NCI-H1105 (cell line): ENCODE results near the gene LRRTM4.
"Not testable (repeated sequence)": the region's sequence is repeated elsewhere in the genome, so short reads cannot be mapped to it uniquely, and the experiment has no call there.

Experiments
- DNase-seq: peaks from one replicate; lab custom pipeline; 2025; lab: John Stamatoyannopoulos, UW

Gene LRRTM4

DNA sequence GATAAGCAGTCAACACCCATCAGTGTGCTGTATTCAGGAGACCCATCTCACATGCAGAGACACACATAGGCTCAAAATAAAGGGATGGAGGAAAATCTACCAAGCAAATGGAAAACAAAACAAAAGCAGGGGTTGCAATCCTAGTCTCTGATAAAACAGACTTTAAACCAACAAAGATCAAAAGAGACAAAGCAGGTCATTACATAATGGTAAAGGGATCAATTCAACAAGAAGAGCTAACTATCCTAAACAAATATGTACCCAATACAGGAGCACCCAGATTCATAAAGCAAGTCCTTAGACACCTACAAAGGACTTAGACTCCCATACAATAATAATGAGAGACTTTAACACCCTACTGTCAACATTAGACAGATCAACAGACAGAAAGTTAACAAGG lies 358.2 kb downstream of the LRRTM4 start:
- not testable (repeated sequence) for DNase-seq

DNA sequence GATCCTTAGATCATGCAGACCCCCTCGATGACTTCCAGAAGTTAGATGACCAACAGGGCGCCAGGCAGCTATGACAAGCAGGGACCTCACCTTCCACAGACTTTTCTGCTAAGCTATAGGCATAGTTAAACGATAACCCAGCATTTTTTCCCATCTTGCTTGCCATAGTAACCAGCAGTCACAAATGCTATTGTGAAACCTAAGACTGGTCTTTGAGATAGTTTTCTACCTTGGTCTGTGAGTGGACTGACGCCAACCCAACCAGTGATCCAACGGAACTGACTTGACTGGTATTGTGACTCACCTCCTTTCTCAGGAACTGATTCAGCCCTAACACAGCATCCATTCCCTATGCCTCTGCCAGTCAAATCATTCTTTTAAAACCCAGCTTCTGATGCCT lies 361.2 kb downstream of the LRRTM4 start:
- DNase-seq = no peak

DNA sequence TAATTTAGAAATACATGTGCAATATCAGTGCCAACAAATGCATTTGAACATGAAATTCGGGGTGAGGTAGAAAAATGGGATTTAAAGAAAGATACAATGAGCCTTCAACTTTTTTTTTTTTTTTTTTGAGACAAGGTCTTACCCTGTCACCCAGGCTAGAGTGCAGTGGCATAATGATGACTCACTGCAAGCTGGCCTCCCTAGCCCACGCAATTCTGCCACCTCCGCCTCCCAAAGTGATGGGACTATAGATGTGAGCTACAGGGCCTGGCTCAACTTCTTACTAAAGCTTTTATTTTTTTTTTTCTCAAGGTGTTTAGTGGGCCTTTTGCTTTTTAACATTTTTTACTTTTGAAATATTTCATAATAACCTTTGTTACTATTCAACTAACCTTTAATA lies 365.6 kb downstream of the LRRTM4 start:
- DNase-seq = no peak

DNA sequence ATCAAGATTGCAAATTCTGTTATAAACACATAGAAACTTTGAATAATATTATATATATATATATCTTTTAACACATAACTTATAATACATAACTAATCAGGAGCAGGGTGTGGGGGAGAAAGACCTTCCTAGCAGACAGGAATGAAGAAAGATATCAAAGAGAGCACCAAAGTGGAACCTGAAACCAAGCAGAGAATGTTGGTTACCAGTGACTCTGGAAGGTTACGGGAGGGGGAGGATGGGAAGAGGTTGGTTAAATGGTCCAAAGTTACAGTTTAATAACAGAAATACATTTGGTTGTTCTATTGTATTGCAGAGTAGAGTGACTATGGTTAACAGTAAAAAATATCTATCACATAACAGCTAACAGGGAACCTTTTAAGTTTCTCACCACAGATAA lies 366.7 kb downstream of the LRRTM4 start:
- DNase-seq = no peak

DNA sequence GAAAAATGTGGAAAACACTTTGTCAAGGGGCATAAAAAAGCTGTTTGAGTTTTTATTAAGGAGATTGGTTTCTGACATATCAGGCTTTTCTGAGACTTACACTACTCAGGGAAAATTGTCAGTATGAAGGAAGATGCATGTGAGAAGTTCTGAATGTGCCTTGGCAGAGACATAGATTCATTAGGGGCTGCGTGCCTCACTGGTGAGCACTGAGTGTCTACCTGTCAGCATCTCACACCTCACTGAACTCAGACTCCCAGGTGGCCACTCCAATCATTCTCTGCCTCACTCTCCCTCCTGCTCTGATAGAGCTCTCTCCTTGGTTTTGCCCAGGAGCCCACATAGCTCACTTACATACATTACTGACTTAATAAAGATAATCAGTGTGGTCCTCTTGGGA lies 372.6 kb downstream of the LRRTM4 start:
- DNase-seq = no peak

DNA sequence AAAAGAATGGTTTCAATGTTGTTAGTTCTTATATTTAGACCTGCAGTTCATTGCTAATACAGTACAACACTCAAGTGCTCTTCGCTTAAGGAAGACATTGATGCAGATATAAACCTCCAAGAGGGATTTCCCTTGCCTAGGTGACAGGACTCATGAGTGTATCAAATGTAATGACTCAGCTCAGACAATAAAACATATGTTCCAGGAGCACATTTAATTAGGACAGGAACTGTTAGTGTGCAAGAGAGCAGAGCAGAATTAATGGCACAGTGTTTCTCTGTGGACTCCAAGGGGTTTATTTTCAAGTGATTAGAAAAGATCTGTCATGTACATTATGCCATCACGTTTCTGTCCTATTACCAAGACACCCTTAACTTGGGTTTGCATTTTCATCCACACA lies 375.0 kb downstream of the LRRTM4 start:
- no peak for DNase-seq

DNA sequence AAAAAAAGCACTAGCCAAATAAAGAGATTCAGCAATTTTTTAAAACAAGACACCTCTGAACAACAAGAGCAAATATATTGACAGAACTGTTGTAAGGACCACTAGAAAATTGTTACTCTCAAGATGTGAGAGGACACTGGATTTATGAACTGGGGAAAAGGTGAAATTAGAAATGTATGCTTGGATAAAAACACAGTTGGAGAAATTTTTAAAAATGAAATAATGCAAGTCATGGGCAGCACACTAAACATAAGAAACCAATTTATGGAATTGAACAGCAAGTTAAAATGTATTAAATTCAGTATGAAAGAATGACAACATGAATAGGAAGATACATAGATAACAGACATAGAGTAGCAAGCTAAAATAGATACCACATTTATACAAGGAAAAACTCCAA lies 377.4 kb downstream of the LRRTM4 start:
- no peak for DNase-seq

DNA sequence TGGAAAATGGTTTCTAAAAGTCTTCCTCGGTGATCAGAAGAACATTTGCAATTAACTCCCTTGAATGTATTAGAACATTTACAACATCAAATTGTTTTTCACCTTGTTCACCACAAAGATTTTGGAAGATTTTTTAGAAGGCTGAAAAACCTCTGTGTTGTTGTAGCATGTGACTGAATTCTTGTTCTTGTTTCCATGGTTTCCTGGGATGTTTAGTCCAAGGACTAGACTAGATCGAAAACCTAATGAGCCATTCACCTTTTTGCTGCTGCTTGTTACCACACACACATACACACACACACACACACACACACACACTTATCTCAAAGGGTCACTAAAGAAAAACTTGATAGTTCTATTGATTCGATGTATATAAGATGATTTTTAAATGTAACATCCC lies 380.0 kb downstream of the LRRTM4 start:
- DNase-seq = no peak

DNA sequence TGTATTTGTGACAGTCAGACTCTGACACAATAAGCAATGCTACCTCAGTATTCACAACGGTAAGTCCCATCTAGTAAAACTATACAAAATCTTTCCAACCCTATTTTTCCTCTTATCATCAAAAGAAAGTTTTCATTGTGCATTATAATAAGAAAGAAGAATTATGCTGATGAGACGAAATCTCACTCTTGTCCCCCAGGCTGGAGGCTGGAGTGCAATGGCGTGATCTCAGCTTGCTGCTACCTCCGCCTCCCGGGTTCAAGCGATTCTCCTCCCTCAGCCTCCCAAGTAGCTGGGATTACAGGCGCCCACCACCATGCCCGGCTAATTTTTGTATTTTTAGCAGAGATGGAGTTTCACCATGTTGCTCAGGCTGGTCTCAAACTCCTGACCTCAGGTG lies 393.7 kb downstream of the LRRTM4 start:
- not testable (repeated sequence) for DNase-seq

DNA sequence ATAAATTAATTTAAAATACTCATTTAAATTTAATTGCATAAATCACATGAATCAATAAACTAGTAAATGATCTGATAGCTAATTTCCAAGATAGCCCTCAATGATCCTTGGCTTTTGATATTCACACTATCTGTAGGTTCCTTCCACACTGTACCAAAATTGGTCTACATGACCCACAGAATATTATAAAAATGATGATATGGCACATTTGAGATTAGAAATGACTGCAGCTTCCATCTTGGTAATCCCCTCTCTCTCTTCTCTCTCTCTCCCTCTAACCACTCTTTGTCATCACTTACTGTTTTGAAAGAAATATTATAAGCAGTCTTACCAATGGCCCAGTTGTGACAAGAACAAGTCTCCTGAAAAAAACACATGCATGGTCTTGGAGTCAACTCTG lies 394.8 kb downstream of the LRRTM4 start:
- DNase-seq = no peak

DNA sequence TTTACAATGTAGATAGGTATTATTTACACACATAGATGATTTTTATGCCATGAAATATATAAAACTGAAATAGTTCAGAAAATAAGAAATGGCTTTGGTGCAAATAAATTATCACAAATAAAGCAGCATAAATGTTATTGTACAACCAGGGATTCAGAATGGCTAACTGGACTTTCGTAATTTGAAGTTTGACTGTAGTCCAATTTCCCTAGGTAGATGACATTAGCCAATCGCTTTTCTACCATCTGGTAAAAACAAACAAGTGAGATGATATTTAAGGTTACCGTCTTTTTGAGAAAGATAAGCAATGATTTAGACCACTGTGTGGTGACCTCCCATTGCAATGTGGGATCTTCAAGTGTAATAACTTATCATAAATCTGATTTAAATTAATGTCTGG lies 400.7 kb downstream of the LRRTM4 start:
- no peak for DNase-seq

DNA sequence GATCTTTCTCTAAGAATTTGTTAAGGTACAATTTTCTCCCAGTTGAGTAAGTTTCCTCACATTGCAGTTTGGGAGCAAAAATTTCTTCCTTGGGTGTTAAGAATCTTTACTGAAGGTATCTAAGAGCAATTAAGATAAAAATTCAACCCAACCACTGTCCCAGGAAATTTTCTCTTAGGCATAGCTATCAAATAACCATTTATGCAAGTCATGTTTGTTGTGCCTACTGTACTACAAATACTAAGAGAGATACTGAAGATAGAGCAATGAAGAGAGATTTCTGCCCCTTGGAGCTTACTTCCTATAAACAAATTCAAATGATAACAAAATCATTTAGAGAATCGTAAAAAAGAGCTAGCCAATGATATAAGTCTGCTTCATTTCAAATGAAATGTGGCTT lies 402.8 kb downstream of the LRRTM4 start:
- DNase-seq = no peak

DNA sequence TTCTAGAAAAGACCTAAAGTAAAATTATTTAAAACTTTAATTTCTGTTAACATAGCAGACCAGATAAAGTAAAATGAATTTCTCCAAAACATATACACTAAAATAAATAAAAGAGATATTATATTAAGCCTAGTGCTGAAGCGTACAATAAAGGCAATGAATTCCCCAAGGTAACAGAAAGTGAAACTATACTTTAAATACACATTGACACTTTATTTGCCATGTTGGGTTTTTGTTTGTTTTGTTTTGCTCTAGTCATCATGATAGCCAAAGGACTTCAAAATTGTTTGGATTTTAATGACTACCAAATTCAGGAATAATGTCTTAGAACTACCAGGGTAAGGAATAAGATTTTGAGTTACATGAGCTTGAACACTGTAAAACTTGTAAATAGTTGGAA lies 413.3 kb downstream of the LRRTM4 start:
- no peak for DNase-seq

DNA sequence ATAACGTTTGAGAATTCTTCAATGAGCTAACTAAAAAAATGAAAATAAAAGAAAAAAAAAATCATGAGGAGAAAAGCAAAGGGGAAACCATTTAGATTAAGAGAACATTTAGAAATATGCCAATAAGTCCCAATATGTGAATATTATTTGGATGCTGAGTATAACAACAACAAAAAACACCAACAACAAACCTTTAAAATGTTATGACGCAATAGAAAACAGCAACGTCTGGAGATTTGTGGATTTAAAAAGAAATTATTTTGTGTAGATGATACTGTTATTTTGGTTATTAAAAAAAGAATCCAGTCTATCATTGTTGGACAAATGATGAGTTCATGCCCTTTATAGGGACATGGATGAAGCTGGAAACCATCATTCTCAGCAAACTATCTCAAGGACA lies 417.2 kb downstream of the LRRTM4 start:
- no peak for DNase-seq

DNA sequence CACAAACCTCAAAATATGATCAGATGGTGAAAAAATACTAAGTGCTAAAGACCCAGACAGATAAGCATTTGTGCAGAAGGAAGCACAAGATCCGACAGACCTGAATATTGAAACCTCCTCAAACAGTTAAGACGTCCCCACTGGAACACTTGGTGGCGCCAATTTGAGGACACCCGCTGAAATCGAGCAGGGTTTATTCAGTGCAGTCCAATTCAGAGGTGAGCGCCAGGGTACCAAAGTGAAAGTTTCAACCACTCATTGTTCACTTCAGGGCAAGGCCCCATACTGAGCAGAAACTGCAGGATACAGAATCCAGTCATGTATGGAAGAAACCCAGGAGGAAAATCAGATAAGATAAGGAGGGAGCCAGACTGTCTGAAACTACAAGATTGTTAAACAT lies 417.6 kb downstream of the LRRTM4 start:
- no peak for DNase-seq

DNA sequence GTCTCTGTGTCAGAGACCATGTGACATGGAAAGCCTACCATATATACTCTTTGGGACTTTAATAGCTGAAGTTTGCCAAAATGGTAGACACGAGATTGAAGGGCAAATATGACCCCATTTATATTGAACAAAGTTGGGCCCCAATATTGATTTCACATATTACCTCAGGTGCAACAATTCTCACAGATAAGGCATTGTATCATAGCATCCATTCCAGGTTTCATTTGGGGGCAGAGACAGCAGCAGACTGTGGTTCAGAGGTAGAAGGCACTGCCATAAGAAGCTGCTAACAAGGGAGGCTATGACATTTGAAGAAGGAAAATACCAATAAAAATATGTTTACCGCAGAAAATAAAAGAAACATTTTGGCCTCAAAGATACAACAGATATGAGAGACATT lies 419.2 kb downstream of the LRRTM4 start:
- no peak for DNase-seq

DNA sequence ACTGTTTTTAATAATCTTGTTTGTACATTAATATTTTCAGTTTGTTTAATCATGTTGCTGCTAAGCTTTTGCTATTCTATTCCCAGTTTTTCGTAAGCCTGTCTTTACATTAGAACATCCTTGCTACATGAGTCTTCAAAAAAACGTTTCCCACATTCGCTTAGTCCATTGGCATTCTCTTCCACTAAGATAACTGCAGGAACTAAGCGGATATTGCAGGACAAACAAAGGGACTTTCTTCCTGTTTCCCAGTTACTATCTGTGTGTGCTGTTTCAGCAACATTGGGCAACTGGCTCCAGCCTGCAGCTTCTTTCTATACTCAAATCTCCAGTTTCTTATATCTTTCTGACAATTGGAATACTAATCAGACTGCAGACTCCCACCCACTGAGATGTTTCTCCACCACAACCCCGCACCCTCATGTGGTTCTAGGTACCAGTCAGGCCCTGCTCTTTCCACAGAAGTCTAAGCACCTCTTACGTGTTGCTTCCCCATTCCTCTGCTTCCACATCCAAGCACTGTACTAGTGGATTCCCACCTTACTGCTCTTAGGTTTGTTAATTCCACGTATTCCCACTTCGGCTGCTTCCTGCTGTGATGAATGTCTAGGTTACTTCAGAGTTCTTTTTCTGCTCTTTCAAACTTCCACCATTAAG lies 420.3 kb downstream of the LRRTM4 start:
- no peak for DNase-seq

DNA sequence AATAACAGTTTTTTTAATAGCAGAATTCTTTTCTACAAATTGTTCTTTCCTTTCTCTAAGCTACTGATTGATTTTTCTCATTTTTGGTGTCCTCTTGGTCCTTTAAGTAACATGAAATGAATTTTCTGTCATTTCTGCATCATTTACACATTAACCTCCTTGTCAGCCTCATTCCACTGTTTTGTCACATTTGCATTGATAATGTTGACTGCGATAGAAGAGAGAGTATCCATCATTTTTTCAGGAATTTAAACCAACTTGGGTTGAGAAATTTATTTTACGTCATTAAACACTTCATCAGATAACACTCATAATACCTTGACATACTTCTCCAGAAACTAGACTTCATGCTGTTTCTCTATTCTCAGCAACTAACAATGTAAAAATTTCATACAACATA lies 422.2 kb downstream of the LRRTM4 start:
- no peak for DNase-seq

DNA sequence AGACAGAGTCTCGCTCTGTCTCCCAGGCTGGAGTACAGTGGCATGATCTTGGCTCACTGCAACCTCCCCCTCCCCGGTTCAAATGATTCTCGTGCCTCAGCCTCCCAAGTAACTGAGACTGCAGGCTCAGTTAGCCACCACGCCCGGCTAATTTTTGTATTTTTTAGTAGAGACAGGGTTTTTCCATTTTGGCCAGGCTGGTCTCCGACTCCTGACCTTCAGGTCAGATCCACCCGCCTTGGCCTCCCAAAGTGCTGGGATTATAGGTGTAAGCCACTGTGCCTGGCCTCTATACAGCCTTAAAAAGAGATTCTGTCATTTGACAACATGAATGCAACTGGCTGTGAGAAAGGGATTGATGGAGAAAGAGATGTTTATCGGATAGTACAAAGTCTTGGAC lies 426.7 kb downstream of the LRRTM4 start:
- DNase-seq = not testable (repeated sequence)

DNA sequence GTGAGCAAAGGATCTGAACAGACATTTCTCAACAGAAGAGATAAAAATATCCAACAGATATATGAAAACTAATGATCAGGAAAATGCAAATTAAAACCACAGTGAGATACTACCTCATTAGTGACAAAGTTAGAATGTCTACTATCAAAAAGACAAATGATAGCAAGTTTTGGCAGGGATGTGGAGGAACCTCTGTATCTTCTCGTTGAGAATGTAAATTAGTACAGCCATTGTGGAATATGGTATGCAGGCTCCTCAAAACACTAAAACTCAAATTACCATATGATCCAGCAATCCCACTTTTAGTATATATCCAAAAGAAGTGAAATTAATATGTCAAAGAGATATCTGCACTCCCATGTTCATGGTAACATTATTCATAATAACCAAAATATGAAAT lies 427.1 kb downstream of the LRRTM4 start:
- DNase-seq = no peak

DNA sequence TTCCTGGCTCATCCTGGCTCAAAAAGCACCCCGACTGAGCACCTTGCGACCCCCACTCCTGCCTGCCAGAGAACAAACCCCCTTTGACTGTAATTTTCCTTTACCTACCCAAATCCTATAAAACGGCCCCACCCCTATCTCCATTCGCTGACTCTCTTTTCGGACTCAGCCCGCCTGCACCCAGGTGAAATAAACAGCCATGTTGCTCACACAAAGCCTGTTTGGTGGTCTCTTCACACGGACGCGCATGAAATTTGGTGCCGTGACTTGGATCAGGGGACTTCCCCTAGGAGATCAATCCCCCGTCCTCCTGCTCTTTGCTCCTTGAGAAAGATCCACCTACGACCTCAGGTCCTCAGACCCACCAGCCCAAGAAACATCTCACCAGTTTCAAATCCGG lies 433.8 kb downstream of the LRRTM4 start:
- not testable (repeated sequence) for DNase-seq

DNA sequence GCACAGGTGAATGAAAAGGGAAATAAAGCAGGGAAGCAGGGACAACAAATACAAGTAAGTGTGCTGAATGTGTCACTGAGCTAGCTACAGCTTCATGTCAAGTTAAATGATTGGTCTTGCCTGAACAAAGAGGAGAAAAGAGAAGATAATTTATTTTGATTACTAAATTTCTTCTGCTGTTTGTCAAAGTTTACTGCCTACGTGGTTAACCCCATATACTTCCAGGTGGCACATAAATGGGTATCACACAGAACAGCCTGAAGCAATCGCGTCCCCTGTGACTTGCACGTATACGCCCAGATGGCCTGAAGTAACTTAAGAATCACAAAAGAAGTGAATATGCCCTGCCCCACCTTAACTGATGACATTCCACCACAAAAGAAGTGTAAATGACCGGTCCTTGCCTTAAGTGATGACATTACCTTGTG lies 434.2 kb downstream of the LRRTM4 start:
- no peak for DNase-seq

DNA sequence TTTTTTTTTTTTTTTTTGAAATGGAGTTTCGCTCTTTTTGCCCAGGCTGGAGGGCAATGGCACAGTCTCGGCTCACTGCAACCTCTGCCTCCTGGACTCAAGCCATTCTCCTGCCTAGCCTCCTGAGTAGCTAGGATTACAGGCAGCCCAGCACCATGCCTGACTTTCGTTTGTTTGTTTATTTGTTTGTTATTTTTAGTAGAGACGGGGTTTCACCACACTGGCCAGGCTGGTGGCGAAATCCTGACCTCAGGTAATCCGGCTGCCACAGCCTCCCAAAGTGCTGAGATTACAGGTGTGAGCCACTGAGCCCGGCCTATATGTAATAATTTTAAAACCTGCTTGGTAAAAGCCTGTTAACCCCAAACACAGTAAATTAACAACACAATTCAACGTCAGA lies 435.7 kb downstream of the LRRTM4 start:
- DNase-seq = no peak

DNA sequence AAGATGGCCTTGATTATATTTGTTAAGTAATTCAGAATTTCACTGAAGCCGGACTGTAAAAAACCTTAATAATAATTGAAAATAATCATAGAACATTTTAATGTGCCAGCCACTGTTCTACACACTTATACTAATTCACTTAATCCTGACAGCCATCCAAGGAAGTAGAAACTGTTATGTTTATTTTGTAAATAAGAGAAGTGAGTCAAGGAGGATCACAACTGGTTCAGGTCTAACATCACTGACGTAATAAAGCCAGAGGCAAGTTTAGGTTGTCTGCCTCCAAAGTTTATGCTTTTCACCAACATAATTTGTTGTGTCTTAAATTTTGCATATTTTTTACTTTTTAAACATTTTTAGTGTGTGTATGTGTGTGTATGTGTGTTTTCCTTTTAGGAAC lies 436.1 kb downstream of the LRRTM4 start:
- DNase-seq = no peak

DNA sequence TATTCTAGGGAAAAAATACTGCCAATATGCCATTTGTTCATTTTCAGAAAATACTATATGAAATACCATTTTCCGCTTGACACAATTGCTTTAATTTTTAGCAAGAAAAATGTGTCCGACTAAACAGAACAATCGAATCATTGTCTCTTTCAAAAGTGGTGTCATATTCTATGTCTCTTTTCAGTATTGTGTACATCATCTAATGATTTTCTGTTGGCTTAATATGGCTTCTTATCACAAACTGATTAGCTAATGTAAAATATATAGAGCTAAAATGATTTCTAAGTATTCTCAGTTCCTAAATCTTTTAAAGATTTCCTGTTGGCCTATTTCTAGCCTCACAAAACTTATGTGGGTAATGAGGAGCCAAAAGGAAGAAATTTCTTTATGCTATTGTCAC lies 436.6 kb downstream of the LRRTM4 start:
- DNase-seq = no peak
